Testis (tissue), 2 donors: Measurements from ENCODE around the gene AGO3.

Experiments
- POLR2A ChIP-seq: fragments of 450-650 bp; IDR thresholded peaks from one replicate; pipeline ENCODE4 v1.6.1; 2017; ENCODE audit warnings: antibody characterized with exemption, mild to moderate bottlenecking, moderate library complexity
- TF ChIP-seq, protein P1 (sequence below), 3 experiments: fragments of 450-650 bp in 2 of 3; fragments of 200-600 bp in 1 of 3; sonication (generic) in 1 of 3; IDR thresholded peaks; one replicate each; pipeline ENCODE4 v1.5.1; 2016 to 2019; ENCODE audit warnings: antibody characterized with exemption in 3 of 3, mild to moderate bottlenecking in 2 of 3, moderate library complexity in 1 of 3

DNA sequence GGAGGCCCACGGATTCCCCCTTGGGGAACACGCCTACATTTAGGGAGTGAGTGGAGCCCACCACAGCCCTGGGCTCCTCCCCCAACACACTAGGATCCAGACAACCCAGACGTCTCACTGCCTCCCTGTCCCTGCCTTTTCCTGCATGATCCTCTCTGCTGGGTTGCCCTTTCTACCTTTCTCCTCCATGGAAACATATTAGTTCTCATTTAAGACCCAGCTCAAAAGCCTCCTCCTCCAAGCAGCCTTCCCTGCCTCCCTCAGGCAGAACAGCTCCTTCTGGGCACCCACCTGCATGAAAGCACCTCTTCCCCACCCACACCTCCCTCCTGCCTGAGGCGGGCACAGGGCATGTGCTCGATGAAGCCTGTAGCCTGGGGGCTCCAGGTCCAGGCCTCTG lies 183.5 kb downstream of the AGO3 start:
- TF ChIP-seq, protein P1, sequence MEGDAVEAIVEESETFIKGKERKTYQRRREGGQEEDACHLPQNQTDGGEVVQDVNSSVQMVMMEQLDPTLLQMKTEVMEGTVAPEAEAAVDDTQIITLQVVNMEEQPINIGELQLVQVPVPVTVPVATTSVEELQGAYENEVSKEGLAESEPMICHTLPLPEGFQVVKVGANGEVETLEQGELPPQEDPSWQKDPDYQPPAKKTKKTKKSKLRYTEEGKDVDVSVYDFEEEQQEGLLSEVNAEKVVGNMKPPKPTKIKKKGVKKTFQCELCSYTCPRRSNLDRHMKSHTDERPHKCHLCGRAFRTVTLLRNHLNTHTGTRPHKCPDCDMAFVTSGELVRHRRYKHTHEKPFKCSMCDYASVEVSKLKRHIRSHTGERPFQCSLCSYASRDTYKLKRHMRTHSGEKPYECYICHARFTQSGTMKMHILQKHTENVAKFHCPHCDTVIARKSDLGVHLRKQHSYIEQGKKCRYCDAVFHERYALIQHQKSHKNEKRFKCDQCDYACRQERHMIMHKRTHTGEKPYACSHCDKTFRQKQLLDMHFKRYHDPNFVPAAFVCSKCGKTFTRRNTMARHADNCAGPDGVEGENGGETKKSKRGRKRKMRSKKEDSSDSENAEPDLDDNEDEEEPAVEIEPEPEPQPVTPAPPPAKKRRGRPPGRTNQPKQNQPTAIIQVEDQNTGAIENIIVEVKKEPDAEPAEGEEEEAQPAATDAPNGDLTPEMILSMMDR (IDR thresholded peaks at IDR 0.05) = no peak
- no peak for TF ChIP-seq POLR2A
